SK-N-SH (cell line): ENCODE results near the gene JMJD8. TPM values are rescaled to one million over a fixed set of nuclear protein-coding genes. Genes with fewer than 3 reads are reported as not detected.

Source experiments
- CTCF ChIA-PET: fragments of 300-600, 350-600 bp; formaldehyde crosslinking; extraction: SDS; loops from one replicate; lab custom pipeline; 2021; lab: Yijun Ruan, JAX
- POLR2A ChIA-PET: fragments of 350-600 bp; sonication (Branson Sonifier 250); formaldehyde crosslinking; extraction: SDS; loops from one replicate; lab custom pipeline; 2020; ENCODE audit warnings: antibody characterized with exemption, inconsistent platforms; lab: Yijun Ruan, JAX
- DNase-seq: peaks from one replicate; pipeline ENCODE4 v3.0.0; 2012
- H2AFZ ChIP-seq: fragments of 200-600 bp; sonication (generic); 2 replicates; pipeline ENCODE4 v1.8.1; 2016; ENCODE audit warnings: antibody characterized with exemption, mild to moderate bottlenecking, low read depth
- H3F3A ChIP-seq: fragments of 200-600 bp; sonication (generic); replicated peaks from 2 replicates; pipeline ENCODE3; 2016; ENCODE audit warnings: antibody characterized with exemption, mild to moderate bottlenecking; ENCODE audit not compliant: insufficient read depth
- H3K27ac ChIP-seq, 2 experiments: fragments of 200-500 bp in 1 of 2; fragments of 200-600 bp in 1 of 2; sonication (Bioruptor generic) in 1 of 2; sonication (generic), shearing (Covaris generic) in 1 of 2; 2 replicates each; pipeline versions ENCODE4 v1.5.1 to v1.6.1; 2014 to 2016; ENCODE audit warnings: low read depth in 2 of 2, inconsistent platforms in 1 of 2, low read length in 1 of 2, mild to moderate bottlenecking in 1 of 2, mixed read lengths in 1 of 2
- H3K27me3 ChIP-seq: fragments of 200-600 bp; sonication (generic), shearing (Covaris generic); 2 replicates; pipeline ENCODE4 v1.6.1; 2016; ENCODE audit warnings: mixed run types; ENCODE audit not compliant: insufficient read depth
- H3K36me3 ChIP-seq, 2 experiments: fragments of 200-500 bp in 1 of 2; fragments of 200-600 bp in 1 of 2; sonication (Bioruptor generic) in 1 of 2; sonication (generic) in 1 of 2; replicated peaks in 1 of 2; 2 replicates each; pipeline versions ENCODE3 to v1.5.1; 2014 to 2016; ENCODE audit warnings: low read length in 1 of 2, mild to moderate bottlenecking in 1 of 2; ENCODE audit not compliant: insufficient read depth in 2 of 2, control insufficient read depth in 1 of 2
- H3K4me1 ChIP-seq, 2 experiments: fragments of 200-500 bp in 1 of 2; fragments of 200-600 bp in 1 of 2; sonication (Bioruptor generic) in 1 of 2; sonication (generic), shearing (Covaris generic) in 1 of 2; 2 replicates each; pipeline versions ENCODE4 v1.5.1 to v1.6.1; 2014 to 2016; ENCODE audit warnings: low read depth in 1 of 2, low read length in 1 of 2, mixed run types in 1 of 2; ENCODE audit not compliant: insufficient read depth in 2 of 2, control insufficient read depth in 1 of 2
- H3K4me2 ChIP-seq: fragments of 200-600 bp; sonication (generic), shearing (Covaris generic); 2 replicates; pipeline ENCODE4 v1.6.1; 2017; ENCODE audit warnings: mixed run types
- H3K4me3 ChIP-seq, 2 experiments: fragments of 200-500 bp in 1 of 2; fragments of 200-600 bp in 1 of 2; sonication (Bioruptor generic) in 1 of 2; sonication (generic), shearing (Covaris generic) in 1 of 2; 2 replicates each; pipeline versions ENCODE4 v1.5.1 to v1.8.1; 2014 to 2016; ENCODE audit warnings: low read depth in 2 of 2, inconsistent platforms in 1 of 2, low read length in 1 of 2, mild to moderate bottlenecking in 1 of 2, mixed read lengths in 1 of 2, moderate library complexity in 1 of 2
- H3K79me2 ChIP-seq: fragments of 200-600 bp; sonication (generic); 2 replicates; pipeline ENCODE4 v1.8.1; 2017; ENCODE audit warnings: mild to moderate bottlenecking; ENCODE audit not compliant: insufficient read depth
- H3K9ac ChIP-seq: fragments of 200-600 bp; sonication (generic); 2 replicates; pipeline ENCODE4 v1.6.1; 2017; ENCODE audit warnings: mixed run types
- H3K9me2 ChIP-seq: fragments of 200-600 bp; sonication (generic); 2 replicates; pipeline ENCODE4 v1.6.1; 2017; ENCODE audit warnings: mixed run types
- H3K9me3 ChIP-seq: fragments of 200-600 bp; sonication (generic); 2 replicates; pipeline ENCODE4 v1.6.1; 2017; ENCODE audit warnings: mixed run types, mild to moderate bottlenecking, moderate library complexity
- H4K20me1 ChIP-seq: fragments of 200-600 bp; sonication (generic); 2 replicates; pipeline ENCODE4 v1.6.1; 2017; ENCODE audit warnings: mild to moderate bottlenecking, mixed run types; ENCODE audit not compliant: insufficient read depth
- ELF1 ChIP-seq: IDR thresholded peaks from 2 replicates; pipeline ENCODE4 v1.4.0; 2012
- NRF1 ChIP-seq: IDR thresholded peaks from 2 replicates; pipeline ENCODE4 v1.6.1; 2012; ENCODE audit warnings: low read depth, mild to moderate bottlenecking, low read length
- PBX3 ChIP-seq: IDR thresholded peaks from 2 replicates; pipeline ENCODE4; 2012
- POLR2AphosphoS5 ChIP-seq: IDR thresholded peaks from 2 replicates; pipeline ENCODE4 v1.6.1; 2012; ENCODE audit warnings: low read depth, low read length
- RAD21 ChIP-seq: IDR thresholded peaks from 2 replicates; pipeline ENCODE4 v1.6.1; 2012; ENCODE audit warnings: mild to moderate bottlenecking, low read length
- REST ChIP-seq: IDR thresholded peaks from 2 replicates; pipeline ENCODE4 v1.6.1; 2012; ENCODE audit warnings: mild to moderate bottlenecking, low read depth, low read length, moderate library complexity
- RFX5 ChIP-seq: IDR thresholded peaks from 2 replicates; pipeline ENCODE4 v1.6.1; 2012; ENCODE audit warnings: mild to moderate bottlenecking, improper control_type of control experiment, low read length
- TAF1 ChIP-seq: IDR thresholded peaks from 2 replicates; pipeline ENCODE4 v1.6.1; 2012; ENCODE audit warnings: low read depth, mild to moderate bottlenecking, low read length, moderate library complexity, borderline replicate concordance
- TEAD4 ChIP-seq: IDR thresholded peaks from 2 replicates; pipeline ENCODE4 v1.4.0; 2012; ENCODE audit warnings: mild to moderate bottlenecking, borderline replicate concordance; ENCODE audit not compliant: insufficient read depth
- USF1 ChIP-seq: IDR thresholded peaks from 2 replicates; pipeline ENCODE4 v1.4.0; 2012; ENCODE audit warnings: low read depth, borderline replicate concordance
- WGBS: methylation state at CpG from one replicate; pipeline ENCODE4 v1.1.6; 2017; ENCODE audit warnings: low lambda C conversion rate; 5-methylcytosine and 5-hydroxymethylcytosine counted together
- polyA plus RNA-seq, 3 experiments: library from polyadenylated mRNA; depleted of rRNA; stranded (reverse); fragments of >200 nt; gene quantifications; 2 replicates each; pipeline ENCODE4 v1.2.3, GENCODE V29; 2012

The JMJD8 gene
- polyA plus RNA-seq, 1 of the 3 experiments (the other 2 are of a cell fraction), result 67.0 TPM

- Histone ChIP-seq H3K9me3 (no peaks in the 10 kb centered on the region), H3K27ac (no peak overlapping the region), H3K9ac (no peak overlapping the region), H3K36me3 (peaks cover 0 to 2% of the 10 kb centered on the region in 2 experiments), H3K4me2 (no peak overlapping the region), H3K4me1 (peaks cover 8 to 37% of the 10 kb centered on the region in 2 experiments; a peak in 3 of 4 replicates), H2AFZ (no peak overlapping the region), H3F3A (peaks cover 31% of the 10 kb centered on the region), H3K27me3 (no peaks in the 10 kb centered on the region), H3K4me3 (no peak overlapping the region), H3K9me2 (no peaks in the 10 kb centered on the region), H3K79me2 (no peaks in the 10 kb centered on the region; the same call in 1 of the 2 replicates), H4K20me1 (0 out of 2 replicates have a peak, but pooled peaks cover 14% of the 10 kb centered on the region)
- ChIA-PET CTCF (interaction anchor here (1.3 to 22.4 kb wide), 5 partner anchors 5 to 62 kb away, joined by 7 to 358 read pairs (median 35); partner anchors contain the start of genes ANTKMT, CCDC78, CIAO3 and FBXL16), POLR2A (interaction anchor here (0.8 to 1.4 kb wide), 3 partner anchors 11 to 17 kb away, joined by 3 to 4 read pairs (median 3); no protein-coding TSS in a partner anchor)
- 60% methylated on average over 1 of the region's 9 CpGs for WGBS
- no peak for DNase-seq
- TF ChIP-seq TAF1, result no peak
- TF ChIP-seq POLR2AphosphoS5, result no peak
- no peak for TF ChIP-seq RAD21
- TF ChIP-seq USF1, result no peak
- no peak for TF ChIP-seq NRF1
- TF ChIP-seq TEAD4, result no peak
- no peak for TF ChIP-seq REST
- TF ChIP-seq ELF1, result no peak
- TF ChIP-seq RFX5, result no peak
- TF ChIP-seq PBX3, result no peak
These were observed 39.6 kb upstream of the JMJD8 start for GRCh38 chr16:723695-724094.
